ENCODE data around the gene KIRREL3.

GRCh38 chr11:126607374-126607773 is 393.2 kb downstream of the KIRREL3 start:
- TF ChIP-seq CTCF (IDR thresholded peaks at IDR 0.05; ENCODE audit: insufficient read depth, low read length, poor library complexity, severe bottlenecking) = peak; percentile 13
- TF ChIP-seq EZH2phosphoT487 (conservative IDR thresholded peaks at IDR 0.05; ENCODE audit: low read length) = no peak

Data from SU-DHL-6 (cell line).